SH-SY5Y (cell line): ENCODE results near the gene DAPK1.

Source experiments
- GATA2 ChIP-seq: IDR thresholded peaks from 2 replicates; pipeline ENCODE4 v1.6.1; 2011; ENCODE audit warnings: mild to moderate bottlenecking, low read depth, low read length
- GATA3 ChIP-seq: IDR thresholded peaks from 2 replicates; pipeline ENCODE4 v1.6.1; 2011; ENCODE audit warnings: low read depth, mild to moderate bottlenecking, low read length, moderate library complexity

DNA sequence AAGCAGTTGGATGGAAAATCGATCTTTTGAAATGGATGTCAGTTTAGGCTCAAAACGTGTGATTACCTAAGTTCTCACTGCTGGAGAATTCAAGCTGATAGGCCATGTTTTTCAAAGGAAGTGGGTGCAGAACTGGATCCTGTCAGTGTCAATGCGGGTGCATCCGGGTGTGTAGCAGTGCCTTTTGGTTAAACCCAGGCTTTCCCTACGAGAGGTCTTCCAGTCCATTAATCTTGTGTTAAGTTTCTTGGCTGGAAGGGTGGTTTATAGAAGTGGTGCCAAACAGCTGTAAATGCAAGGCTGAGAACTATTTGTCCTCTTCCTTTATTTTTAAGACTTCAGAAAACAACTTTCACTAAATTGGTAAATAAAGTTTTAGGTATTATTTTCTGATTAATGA is 71.9 kb downstream of the DAPK1 start:
- TF ChIP-seq GATA2 = no peak
- no peak for TF ChIP-seq GATA3
